HG02884 (cell line): Measurements from ENCODE around the gene IL1R2.

Source experiments
- ATAC-seq: cut with Tn5 transposase; IDR thresholded peaks from one replicate; pipeline ENCODE4 v1.9.1; 2021; ENCODE audit warnings: mild to moderate bottlenecking, moderate library complexity; ENCODE audit not compliant: unreplicated experiment

The IL1R2 gene

DNA sequence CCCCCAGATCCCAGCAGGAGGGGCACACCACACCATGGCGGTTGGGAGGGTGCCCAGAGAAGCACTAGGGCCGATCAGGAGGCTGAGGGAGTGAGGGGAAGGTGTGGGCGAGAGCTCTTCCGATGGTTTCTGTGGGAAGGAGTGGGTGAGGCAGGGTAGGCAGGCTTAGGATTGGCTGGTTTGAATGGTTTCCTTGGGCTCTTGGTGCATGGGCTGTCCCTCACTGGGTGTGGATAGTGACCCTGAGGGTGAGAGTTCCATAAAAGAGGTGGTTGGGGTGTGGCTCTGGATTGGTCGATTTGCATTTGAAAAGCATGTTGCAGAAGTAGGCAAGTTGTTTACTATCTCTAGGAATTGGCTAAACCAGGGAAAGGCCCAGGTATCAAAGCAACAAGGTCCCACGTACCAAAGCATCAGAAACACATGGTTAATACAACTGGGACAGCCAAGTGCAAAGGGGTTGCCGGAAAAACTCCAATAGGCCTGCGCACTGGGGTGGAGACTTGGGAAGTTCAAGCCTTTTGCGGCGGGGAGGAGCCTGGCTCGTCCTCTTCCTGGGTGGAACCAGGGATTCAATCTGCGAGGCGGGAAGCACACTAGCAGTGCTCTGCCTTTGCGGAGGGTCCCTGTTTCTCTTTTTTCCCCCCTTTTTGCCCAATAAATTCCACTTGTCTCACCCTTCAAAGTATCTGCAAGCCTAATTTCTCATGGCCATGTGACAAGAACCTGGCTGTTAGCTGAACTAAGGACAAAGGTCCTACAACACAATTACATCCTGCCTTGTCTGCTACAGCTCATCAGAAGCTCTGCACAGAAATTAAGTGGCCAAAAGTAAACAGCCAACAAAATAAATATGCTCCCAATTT lies 43.2 kb downstream of the IL1R2 start:
- no peak for ATAC-seq

DNA sequence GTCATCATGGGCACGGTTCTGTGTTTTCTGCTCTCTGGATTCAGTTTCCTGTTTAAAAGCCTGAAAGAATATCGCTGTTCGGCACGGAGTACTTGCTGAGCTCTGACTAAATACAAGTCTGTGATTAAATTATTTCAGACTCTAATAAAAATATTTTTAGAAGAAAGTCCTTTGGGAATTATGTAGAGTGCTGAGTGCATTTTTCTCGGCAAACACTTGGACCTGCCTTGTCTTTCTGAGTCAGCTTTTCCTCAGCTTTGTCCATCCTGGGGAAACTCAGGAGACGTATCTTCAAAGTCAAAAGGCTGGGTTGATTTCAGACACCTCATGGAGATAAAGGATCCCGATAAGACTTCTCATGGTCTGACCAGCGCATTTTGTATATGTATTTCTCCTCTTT lies 45.9 kb downstream of the IL1R2 start:
- no peak for ATAC-seq

DNA sequence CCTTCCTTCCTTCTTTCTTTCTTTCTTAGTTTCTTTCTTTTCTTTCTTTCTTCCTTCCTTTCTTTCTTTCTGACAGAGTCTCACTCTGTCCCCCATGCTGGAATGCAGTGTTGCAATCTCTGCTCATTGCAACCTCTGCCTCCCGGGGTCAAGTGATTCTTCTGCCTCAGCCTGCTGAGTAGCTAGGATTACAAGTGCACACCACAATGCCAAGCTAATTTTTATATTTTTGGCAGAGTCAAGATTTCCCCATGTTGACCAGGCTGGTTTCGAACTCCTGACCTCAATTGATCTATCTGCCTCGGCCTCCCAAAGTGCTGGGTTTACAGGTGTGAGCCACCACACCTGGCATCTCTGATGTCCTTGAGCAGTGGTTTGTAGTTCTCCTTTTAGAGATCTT lies 48.5 kb downstream of the IL1R2 start:
- no peak for ATAC-seq

DNA sequence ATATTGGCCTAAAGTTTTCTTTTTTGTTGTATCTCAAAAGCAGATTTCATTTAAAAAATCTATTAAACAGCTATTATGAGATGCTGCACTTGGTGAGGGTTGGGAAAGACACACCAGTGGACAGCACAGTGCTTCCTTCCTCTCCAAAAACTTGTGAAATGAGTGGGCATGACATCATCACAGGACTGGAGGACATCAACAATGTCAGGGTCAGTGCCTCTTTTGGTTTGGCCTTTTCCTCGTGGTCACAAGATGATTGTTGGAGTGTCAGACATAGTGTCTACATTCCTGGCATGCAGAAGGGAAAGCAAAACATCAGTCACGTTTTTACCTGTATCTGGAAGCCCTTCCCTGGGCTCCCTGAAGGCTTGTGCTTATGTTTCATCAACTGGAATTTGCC lies 49.6 kb downstream of the IL1R2 start:
- ATAC-seq = no peak

DNA sequence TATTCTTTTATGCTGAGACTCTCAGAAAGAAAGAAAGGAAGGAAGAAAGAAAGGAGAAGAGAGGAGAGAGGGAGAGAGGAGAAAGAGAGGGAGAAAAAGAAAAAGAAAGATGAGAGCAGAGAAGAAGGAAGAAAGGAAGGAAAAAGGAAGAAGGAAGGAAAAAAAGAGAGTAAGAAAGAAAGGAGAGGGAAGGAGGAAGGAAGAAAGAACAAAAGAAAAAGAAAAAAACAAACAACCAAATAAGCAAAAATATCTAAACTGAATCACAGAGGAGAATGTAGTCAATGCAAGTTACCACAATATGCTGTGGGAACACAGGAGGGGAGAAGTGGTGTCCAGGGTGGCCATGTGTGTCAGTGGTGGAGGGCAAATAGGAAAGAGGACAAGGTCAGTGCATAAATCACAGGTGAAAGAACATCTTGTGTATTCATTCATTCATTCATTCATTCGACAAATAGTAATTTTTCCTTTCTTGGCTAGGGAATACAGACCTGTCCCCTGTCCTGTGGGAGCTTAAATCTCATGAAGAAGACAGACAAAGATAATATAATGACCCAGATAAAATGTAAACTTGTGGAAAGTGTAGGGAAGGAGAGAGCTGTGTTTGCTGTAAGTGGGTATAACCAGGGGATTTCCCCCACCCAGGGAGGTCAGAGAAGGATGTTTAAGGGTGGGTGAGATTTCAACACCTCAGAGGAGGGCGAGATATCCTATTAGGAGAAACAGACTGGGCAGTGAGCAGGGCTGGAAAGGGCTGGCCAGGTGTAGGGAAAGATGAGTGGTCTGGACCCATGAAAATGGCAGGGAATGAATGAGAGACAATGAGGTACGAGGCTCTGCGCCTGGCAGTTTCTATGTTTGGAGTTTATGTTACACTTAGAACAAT lies 50.7 kb downstream of the IL1R2 start:
- ATAC-seq = no peak

DNA sequence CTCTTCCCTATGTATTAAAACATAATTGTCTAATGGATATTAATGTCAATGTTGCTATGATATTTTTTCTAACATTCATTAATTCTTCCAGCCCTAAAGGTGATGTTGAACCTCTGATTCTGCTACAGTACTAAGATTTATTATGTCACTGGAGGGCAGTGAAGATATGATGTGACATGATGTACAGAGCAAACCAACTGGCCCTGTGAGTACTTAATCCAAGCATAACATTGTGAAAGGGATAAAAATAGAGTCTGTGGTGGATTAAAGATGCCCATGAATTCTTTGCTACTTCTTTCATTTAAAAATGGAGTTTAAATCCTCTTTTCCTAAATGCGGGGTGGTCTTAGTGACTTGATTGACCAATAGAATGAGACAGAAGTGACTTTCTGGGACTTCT lies 51.8 kb downstream of the IL1R2 start:
- no peak for ATAC-seq

DNA sequence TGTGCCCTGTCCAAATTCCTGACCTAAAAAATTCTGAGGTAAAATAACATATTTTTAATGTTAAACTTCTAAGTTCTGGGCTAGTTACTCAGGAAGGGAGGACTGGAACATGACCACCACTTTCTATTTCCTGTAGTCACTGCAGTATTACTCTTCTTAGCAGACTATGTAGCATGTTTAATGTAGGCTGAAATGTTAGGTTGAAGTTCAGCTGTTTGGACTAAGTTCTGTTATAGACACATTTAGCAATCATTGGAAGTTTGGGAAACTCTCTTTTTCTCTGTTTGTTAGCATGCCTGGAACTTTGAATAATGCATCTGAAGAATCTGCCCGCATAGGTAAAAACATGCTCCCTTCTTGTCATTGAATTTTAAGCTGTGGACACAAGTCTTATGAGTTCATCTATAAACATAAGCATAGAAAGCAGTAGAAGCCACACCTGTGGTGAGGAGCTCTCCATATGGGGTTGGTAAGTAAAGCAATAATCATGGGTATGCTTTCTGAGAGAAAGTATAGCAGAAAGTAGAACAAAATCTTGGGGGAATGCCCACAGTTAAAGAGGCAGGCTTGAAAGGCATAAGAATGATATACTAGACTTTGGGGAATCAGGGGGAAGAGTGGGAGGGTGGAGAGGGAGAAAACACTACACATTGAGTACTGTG lies 52.6 kb downstream of the IL1R2 start:
- ATAC-seq = no peak

DNA sequence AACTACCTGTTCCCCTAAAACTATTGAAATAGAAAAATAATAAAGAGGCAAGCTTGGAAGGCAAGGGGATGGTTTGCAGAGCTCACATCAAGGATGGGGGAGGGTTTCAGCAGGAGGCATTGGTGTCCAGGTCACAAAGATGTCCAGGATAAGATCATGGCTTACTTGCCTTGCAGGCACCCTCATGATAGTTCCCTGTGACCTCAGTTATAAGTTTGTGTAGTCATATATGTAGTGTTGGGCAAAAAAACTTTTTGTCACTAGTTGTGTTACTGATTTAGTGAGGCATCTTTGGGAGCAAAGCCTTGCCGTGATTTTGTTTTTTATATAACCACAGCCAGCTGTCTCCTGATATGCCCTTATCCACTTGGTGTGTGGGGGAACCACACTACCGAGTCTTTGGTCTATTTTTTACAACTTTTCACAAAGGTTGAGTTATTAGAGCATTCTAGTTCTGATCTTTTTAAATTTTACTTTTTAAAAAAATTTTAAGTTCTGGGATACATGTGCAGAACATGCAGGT lies 53.3 kb downstream of the IL1R2 start:
- ATAC-seq = no peak

DNA sequence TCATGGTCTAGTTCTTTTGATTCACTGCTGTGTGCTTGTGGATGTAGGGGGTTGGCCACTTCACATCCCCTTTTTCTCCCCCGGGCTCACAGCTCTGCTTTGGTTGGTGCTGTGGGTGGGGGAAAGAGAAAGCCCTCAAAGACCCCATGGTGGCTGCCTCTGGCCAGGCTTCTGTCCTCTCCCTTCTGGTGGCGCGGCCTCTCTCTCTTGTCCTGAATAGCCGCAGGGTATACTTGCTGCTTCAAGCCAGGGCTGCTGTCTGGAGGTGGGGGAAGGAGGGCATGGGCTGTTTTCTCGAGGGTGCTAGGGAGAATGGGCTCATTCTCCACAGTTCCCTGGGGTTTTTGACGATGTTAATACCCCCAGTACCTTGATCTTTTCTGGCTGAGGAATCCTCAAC lies 53.9 kb downstream of the IL1R2 start:
- no peak for ATAC-seq

DNA sequence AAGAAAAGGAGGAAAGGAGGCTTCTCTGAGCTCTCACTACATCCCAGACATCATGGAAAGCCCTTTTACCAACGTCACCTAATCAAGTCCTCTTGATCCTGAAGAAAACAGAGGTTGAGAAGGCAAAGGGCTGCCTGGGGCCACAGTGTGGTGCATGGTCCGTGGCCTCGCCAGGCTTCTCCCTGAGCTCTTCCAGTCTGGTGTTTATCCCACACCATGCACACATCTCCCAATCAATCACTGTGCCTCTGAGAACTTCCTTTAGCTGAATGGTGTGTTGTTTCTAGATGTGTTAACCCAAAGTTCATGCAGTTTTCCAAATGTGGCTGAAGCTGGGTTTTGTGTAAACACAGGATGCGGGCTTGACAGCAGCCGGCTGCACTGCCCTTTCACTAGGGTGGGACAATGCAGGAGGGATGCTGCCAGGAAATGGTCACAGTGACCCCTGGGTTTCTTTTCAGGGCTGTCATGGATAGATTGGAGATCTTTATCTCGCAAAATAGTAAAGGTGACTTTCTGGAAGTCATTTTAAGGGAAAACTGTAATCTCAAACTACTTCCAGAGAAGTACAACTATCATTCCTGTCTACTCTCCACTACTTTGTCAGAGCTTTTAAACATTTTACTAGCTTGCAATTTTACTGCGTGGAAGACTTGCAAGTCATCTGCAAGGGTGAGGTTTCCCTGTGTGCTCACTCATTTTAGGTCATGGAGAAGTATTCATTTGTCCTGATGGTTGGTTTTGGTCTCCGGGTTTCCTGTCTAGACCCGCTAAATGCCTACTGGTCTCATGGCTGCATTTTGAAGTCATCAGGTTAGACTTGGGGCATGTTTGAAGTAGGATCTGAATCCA lies 54.6 kb downstream of the IL1R2 start:
- ATAC-seq = no peak

DNA sequence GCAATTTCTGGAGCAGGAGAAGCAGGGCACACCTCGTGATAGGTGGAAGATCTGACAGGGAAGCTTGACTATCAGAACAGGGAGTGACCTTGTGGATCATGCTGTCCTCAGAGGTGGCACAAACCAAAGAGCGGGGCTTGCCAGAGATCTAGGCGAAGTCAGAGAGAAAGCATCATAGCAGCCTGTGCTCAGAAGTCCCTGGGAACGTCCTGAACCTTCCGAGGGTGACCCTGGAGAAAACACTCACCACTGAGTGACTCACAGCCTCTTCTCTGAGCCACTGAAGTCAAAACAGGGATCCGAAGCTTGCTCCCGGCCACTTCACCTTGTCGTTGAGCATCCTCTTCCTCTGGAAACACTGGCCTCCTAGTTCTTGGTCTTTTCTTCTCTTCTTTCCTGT lies 56.7 kb downstream of the IL1R2 start:
- ATAC-seq = no peak

DNA sequence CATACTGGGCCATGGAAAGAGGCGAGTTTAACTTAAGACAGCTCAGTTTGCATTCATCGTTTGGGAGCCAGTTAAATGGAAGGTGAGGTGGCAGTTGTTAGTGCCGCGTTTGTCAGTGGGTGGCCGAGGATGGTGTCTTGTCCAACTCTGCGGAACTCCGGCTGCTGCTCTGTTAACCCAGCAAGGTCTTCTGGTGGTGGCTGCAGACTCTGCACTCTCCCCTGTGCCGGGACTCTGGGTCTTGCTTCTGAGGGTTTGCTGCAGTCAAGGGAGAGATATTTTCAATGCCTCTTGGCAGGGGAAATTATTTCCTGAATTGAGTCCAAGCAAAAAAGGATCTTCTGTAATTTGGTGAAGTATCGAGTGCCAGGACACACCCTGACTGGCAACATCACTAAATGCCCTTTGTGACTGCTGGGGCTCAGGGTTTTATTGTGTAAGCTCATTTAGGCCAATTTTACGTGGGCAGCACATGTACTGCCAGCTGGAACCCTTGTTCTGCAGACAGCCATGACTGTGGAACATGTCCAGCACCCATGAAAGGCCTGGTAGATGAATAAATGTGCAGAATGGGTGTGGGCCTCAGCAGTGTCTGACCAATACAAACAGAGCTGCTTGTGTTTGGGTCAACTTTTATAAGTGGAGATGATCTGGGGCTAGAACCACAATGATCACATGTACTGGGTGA lies 58.1 kb downstream of the IL1R2 start:
- no peak for ATAC-seq

DNA sequence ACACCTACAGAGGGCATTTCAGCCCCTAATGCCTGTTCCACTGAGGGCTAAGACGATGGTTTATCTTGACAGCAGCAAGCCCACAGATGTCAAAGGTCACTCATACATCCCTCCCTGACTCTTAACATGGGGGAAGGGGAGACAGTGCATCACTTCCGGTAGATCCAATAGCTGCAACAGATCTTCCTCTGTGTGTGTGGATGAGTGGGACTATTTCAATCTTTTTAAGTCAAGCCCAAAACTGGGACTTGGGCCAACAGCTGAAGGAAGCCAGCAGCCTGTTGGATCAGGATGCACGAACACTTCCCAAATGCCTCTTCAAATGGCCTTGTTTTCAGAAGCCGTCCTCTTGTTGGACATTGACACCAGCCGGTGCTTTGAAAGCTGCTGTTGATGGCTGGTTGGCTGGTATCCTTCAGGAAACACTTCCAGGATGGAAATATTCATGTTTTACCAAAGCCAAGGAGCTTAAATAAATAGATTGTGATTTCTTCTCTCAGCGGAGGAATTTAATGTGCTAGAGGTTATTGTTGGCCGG lies 59.2 kb downstream of the IL1R2 start:
- no peak for ATAC-seq

DNA sequence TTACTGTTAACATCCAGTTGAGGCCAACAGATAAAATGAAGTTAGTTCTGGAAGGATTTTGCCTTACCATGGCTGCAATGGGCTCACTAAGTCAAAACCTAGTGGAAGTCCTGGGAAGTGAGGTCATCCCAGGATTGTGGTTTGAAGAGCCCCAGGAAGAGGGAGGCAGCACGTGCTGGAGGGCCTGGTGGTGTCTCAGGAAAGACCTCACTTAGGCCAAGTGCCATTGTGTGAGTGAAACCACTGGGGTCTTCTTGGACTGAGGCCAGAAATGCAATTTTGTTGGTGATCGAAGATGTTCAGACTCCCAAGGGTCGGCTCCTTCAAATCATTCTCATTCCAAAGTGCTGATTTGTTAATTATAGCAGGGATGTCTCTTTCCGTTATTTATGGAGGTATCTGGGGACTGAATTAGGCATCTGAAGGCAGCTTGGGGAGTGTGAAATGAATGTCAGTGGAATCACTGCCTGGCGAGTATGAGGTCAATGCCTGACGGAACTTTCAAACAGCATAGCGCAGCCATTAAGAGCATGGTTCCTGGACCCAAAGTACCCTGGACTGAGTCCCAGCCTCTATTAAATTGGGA lies 60.0 kb downstream of the IL1R2 start:
- no peak for ATAC-seq

DNA sequence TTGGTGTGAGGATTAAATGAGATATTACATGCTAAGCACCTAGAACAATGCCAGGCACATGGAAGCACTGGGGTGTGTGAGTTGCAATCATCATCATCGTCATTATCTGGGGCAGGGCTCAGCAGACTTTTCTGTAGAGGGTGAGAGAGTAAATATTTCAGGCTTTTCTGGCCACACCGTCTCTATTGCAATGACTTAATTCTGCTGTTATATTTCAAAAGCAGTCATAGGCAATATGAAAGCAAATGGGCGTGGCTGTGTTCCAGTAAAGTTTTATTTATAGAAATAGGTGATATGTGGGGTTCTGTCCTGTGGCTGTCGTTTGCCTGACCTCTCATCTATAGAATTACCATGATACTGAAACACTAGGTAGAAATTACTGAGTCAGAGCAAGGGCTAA lies 60.6 kb downstream of the IL1R2 start:
- no peak for ATAC-seq

DNA sequence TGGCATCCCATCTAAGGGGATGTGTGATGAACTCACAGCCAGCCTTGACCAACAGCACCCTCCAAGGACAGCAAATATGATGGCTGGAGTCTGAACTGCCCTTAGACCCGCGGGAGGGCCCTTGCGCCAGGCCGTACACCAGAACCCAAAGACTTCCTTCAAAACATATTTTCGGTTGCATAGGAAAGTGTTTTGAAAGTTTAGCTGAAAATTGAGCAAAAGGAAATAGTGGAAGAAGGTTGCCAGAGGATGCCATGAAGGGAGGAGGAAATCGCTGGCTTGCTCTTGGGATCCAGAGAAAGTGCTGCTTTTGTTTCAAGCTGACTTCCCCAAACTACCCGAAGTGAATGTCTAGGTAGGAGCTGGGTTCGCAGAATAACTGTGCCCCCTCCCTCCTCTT lies 61.3 kb downstream of the IL1R2 start:
- ATAC-seq = no peak

DNA sequence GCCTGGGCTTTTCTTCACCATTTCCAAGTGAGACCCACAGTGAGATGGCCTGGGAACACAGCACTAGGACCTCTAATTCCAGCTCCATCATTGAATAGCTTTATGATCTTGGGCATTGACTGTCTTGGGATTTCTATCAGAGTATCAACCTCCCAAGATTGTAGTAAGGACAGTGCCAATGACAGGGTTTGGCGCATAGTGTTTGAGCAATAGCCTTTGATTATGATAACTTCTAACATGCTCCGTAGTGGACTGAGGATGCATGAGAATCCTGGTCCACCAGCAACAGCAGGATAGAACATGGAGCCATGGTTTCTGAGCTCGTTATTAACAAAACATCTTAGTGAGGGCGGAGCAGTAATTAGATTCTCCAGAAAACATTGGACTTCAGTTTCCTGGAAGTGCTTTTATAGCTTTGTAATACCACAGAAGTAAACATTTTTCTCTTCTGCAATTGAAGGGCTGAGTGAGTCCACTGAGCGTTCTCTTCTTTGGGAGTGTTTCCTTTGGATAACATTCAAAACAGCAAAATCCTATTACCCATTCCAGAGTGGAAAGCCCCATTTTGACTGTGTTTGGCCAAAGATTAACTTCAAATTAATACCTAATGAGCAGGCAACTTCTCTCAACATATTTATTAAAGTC lies 63.7 kb downstream of the IL1R2 start:
- ATAC-seq = no peak

DNA sequence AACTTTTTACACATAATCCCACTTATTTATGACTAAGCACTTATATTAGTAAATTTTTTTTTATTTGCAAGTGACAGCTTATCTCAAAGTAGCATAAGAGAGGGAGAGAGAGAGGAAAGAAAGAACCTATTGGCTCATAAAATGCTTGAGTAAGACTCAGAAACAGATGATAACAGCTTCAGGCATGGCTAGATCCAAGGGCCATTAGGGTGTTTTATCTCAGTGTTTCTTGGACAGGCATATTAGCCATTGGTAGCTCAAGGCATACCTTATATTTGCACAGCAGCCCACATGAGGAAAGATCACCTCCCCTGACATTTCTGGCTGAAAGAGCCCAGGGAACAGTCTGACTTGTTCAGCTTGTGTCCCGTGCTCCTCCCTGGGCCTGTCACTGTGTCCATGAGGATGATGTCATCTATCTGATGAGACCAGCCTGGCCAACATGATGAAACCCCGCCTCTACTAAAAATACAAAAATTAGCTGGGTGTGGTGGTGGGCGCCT lies 64.4 kb downstream of the IL1R2 start:
- no peak for ATAC-seq
